Adrenal gland (tissue), 19 donors: ENCODE measurements around the gene TRMT1. TPM values are rescaled to one million over a fixed set of nuclear protein-coding genes. Genes with fewer than 3 reads are reported as not detected.
A peak's percentile ranks its signal among the peaks of the same experiment; 100 is the strongest.
"Not testable (repeated sequence)": the region's sequence is repeated elsewhere in the genome, so short reads cannot be mapped to it uniquely, and the experiment has no call there.

Experiments used
- DNase-seq, 7 donors: peaks; one replicate each; pipeline ENCODE4 v3.0.0-alpha.2; 2019 to 2020
- H3K27ac ChIP-seq, 5 donors: fragments of 200-600 bp; sonication (generic) in 4 of 5; 1 replicate in 3 of 5; 2 replicates in 2 of 5; pipeline versions ENCODE4 v1.5.1 to v1.8.0; 2016 to 2020; ENCODE audit warnings: mild to moderate bottlenecking in 1 of 5
- H3K27me3 ChIP-seq: fragments of 200-600 bp; 2 replicates; pipeline ENCODE4 v1.8.0; 2021
- H3K36me3 ChIP-seq, 2 donors: fragments of 200-600 bp; replicated peaks in 1 of 2; 1 replicate in 1 of 2; 2 replicates in 1 of 2; pipeline versions ENCODE4 v1.5.1 to v1.8.0; 2018 to 2022
- H3K4me1 ChIP-seq, 2 donors: fragments of 200-600 bp; replicated peaks in 1 of 2; 1 replicate in 1 of 2; 2 replicates in 1 of 2; pipeline versions ENCODE4 v1.5.1 to v1.8.0; 2018 to 2021
- H3K4me3 ChIP-seq, 4 donors: fragments of 200-600 bp; sonication (generic) in 3 of 4; one replicate each; pipeline ENCODE4 v1.5.1; 2016 to 2018
- H3K9me3 ChIP-seq, 3 donors: fragments of 200-600 bp; sonication (generic) in 1 of 3; replicated peaks in 1 of 3; 1 replicate in 2 of 3; 2 replicates in 1 of 3; pipeline versions ENCODE4 v1.5.1 to v1.8.0; 2016 to 2021
- CTCF ChIP-seq, 6 experiments: fragments of 450-650 bp in 4 of 6; fragments of 200-600 bp in 2 of 6; sonication (generic) in 1 of 6; IDR thresholded peaks; 1 replicate in 5 of 6; 2 replicates in 1 of 6; pipeline versions ENCODE4 v1.5.1 to v1.8.0; 2016 to 2021; ENCODE audit warnings: antibody characterized with exemption in 6 of 6, mild to moderate bottlenecking in 2 of 6, moderate library complexity in 1 of 6
- POLR2A ChIP-seq, 2 donors: fragments of 450-650 bp; IDR thresholded peaks; one replicate each; pipeline ENCODE4 v1.6.1; 2017; ENCODE audit warnings: antibody characterized with exemption in 2 of 2, mild to moderate bottlenecking in 2 of 2, moderate library complexity in 1 of 2
- WGBS, 4 donors: extraction: QIAGEN DNeasy Blood & Tissue Kit in 2 of 4; methylation state at CpG; one replicate each; pipeline versions ENCODE4 v1.1.5 to v1.1.7; 2013 to 2017; 5-methylcytosine and 5-hydroxymethylcytosine counted together
- intact Hi-C, 2 donors: fragments of 100-400 bp; cut with DNase I; formaldehyde crosslinking; loops; one replicate each; pipeline versions ENCODE4 v1.14.1 to v1.15.0; 2022 to 2023
- long read RNA-seq, 10 donors: library from polyadenylated mRNA in 3 of 10; unstranded in 2 of 10; stranded (forward) in 1 of 10; transcript quantifications; one replicate each; pipeline ENCODE4 v2.0.0 and lab custom pipeline, GENCODE V29; 2021 to 2026
- polyA plus RNA-seq, 3 donors: library from polyadenylated mRNA; stranded (reverse); fragments of 200-250 nt in 2 of 3; fragments of 350-450 nt in 1 of 3; fragmentation: Illumina TruSeq in 1 of 3; extraction: RNeasy Lipid Tissue Mini Kit (QIAGEN cat#74804) in 1 of 3; gene quantifications; one replicate each; pipeline ENCODE4 v1.2.3, GENCODE V29; 2013 to 2014
- total RNA-seq, 9 donors: library from RNA; depleted of rRNA in 4 of 9; stranded (reverse); fragments of >200 nt in 4 of 9; fragments of 120-200 nt in 1 of 9; fragmentation: NEBNext Ultra II Directional in 1 of 9; extraction: Animal tissue kit (Norgen Biotek cat#: 25700) in 1 of 9; gene quantifications; one replicate each; pipeline versions ENCODE4 v1.1.0 to v1.2.4, GENCODE V29; 2013 to 2023
- donor health status: healthy with polysubstance abuse.
- donor health status: Bipolar disorder and iron deficiency.
- donor health status: DM: yes; HTN: yes; CAD: no.
- donor health status: DM: no; HTN: no; CAD: no.
- donor health status: DM: no; HTN: no; CAD: no.
- donor health status: DM: yes; HTN: yes; CAD: no.

The TRMT1 gene
- total RNA-seq (10 to 100 TPM; 13.4 to 48.0 (median 30.7) TPM), polyA plus RNA-seq (100 to 1,000 TPM in 2 of 3 donors, 10 to 100 TPM in 1; 15.5 to 229 (median 120) TPM)
- long read RNA-seq, donor 1, partial matches to known transcripts: 0 of 5 reads
- long read RNA-seq, donor 1, other reads (novel, unspliced or antisense): 0 of 5 reads
- long read RNA-seq, donor 2, partial matches to known transcripts: 0 of 2 reads
- long read RNA-seq, donor 2, other reads (novel, unspliced or antisense): 0 of 2 reads
- long read RNA-seq, donor 3, partial matches to known transcripts: 0 of 1 reads
- long read RNA-seq, donor 3, other reads (novel, unspliced or antisense): 0 of 1 reads
- long read RNA-seq, donor 4, transcript TRMT1-202 (17 exons, 2,142 nt): major isoform, 6 of 18 reads
- long read RNA-seq, donor 4, partial matches to known transcripts: 7 of 18 reads
- long read RNA-seq, donor 4, other reads (novel, unspliced or antisense): 5 of 18 reads
- long read RNA-seq, donor 5, transcript TRMT1-202 (17 exons, 2,142 nt): major isoform, 35 of 92 reads
- long read RNA-seq, donor 5, partial matches to known transcripts: 11 of 92 reads
- long read RNA-seq, donor 5, other reads (novel, unspliced or antisense): 40 of 92 reads
- long read RNA-seq, donor 6, transcript TRMT1-202 (17 exons, 2,142 nt): major isoform, 6 of 27 reads
- long read RNA-seq, donor 6, partial matches to known transcripts: 7 of 27 reads
- long read RNA-seq, donor 6, other reads (novel, unspliced or antisense): 14 of 27 reads
- long read RNA-seq, donor 7, partial matches to known transcripts: 0 of 1 reads
- long read RNA-seq, donor 7, other reads (novel, unspliced or antisense): 0 of 1 reads
- long read RNA-seq, donor 8, partial matches to known transcripts: 0 of 4 reads
- long read RNA-seq, donor 8, other reads (novel, unspliced or antisense): 0 of 4 reads
- long read RNA-seq, donor 9, partial matches to known transcripts: 0 of 1 reads
- long read RNA-seq, donor 9, other reads (novel, unspliced or antisense): 0 of 1 reads
- long read RNA-seq, donor 10, partial matches to known transcripts: 5 of 16 reads
- long read RNA-seq, donor 10, other reads (novel, unspliced or antisense): 11 of 16 reads

- TF ChIP-seq CTCF (IDR thresholded peaks at IDR 0.05) (no peak), POLR2A (IDR thresholded peaks at IDR 0.05) (peak in 1 of 2 donors; percentile 29)
- H3K27ac ChIP-seq: peak within 1 kb of the TSS in 4 of 5 donors; percentile 42 to 85 (median 65)
- peaks cover 0 to 20% of the 10 kb centered on the region in 2 donors for H3K36me3 ChIP-seq
- H3K4me3 ChIP-seq: peak within 1 kb of the TSS; percentile 71 to 97 (median 89)
- peak; percentile 91 to 97 (median 95) for DNase-seq
- H3K4me1 ChIP-seq: peaks cover 32 to 46% of the 10 kb centered on the region in 2 donors
- H3K27me3 ChIP-seq: no peaks in the 10 kb centered on the region
- WGBS, 4 donors: 0 to 1% (median 0%) methylated on average over 25 to 51 of the region's 51 CpGs
- intact Hi-C loops: no loop called here
- no peaks in the 10 kb centered on the region for H3K9me3 ChIP-seq
These were observed at the start of gene TRMT1 for GRCh38 chr19:13116282-13117175. TSS of gene TRMT1 (minus strand) at chr19:13116740. CDS start at chr19:13116399, 341 bp downstream.

- H3K27me3 ChIP-seq, H3K9me3 ChIP-seq, H3K4me3 ChIP-seq, H3K27ac ChIP-seq, intact Hi-C loops, DNase-seq, H3K36me3 ChIP-seq: not testable (repeated sequence)
- 90 to 100% (median 94%) methylated on average over 3 of the region's 3 CpGs for WGBS, 4 donors
- H3K4me1 ChIP-seq: peaks cover 16 to 42% of the 10 kb centered on the region in 2 donors
These were observed 49.6 kb upstream of the TRMT1 start for GRCh38 chr19:13166151-13166550.

GRCh38 chr19:13165162-13165997, 48.8 kb upstream of the TRMT1 start:
- TF ChIP-seq POLR2A (IDR thresholded peaks at IDR 0.05) (no peak), CTCF (IDR thresholded peaks at IDR 0.05) (no peak)
- Histone ChIP-seq H3K36me3 (no peaks in the 10 kb centered on the region), H3K27ac (peak overlapping the region in 3 of 5 donors; percentile 72 to 93 (median 87)), H3K4me3 (no peak overlapping the region), H3K9me3 (no peaks in the 10 kb centered on the region), H3K27me3 (no peaks in the 10 kb centered on the region), H3K4me1 (peaks cover 16 to 42% of the 10 kb centered on the region in 2 donors)
- 84 to 88% (median 85%) methylated on average over 17 to 19 of the region's 19 CpGs for WGBS, 4 donors
- intact Hi-C loops: no loop called here
- no peak for DNase-seq
